Naive thymus-derived CD8-positive, alpha-beta T cell (primary cell): ENCODE data around the gene TIAM1. TPM values are rescaled to one million over a fixed set of nuclear protein-coding genes. Genes with fewer than 3 reads are reported as not detected.

ENCODE experiments used
- ATAC-seq, 2 donors: fragments of 150-1000 bp; cut with Tn5 transposase in 1 of 2; sonication (Bioruptor Pico), chemical (Tn5 transposase) in 1 of 2; 1 replicate in 1 of 2; 2 replicates in 1 of 2; pipeline ENCODE4 v1.10.0; 2021; ENCODE audit warnings: mild to moderate bottlenecking in 2 of 2, moderate library complexity in 2 of 2
- POLR2A ChIA-PET: fragments of 350-600 bp; sonication (Branson Sonifier 250); formaldehyde crosslinking; loops from one replicate; lab custom pipeline; 2021; ENCODE audit warnings: antibody characterized with exemption; lab: Charles Lee
- DNase-seq, 10 donors: peaks; one replicate each; pipeline versions ENCODE4 v3.0.0 to v3.0.0-alpha.2; 2020 to 2022
- H3K27ac Mint-ChIP-seq, 10 donors: one replicate each; pipeline ENCODE4 v1.8.0; 2020 to 2022; ENCODE audit warnings: mild to moderate bottlenecking in 10 of 10, mixed read lengths in 10 of 10, moderate library complexity in 4 of 10, inconsistent platforms in 1 of 10
- H3K27me3 Mint-ChIP-seq, 5 donors: one replicate each; pipeline ENCODE4 v1.8.0; 2021 to 2022; ENCODE audit warnings: mixed read lengths in 5 of 5
- H3K36me3 Mint-ChIP-seq, 3 donors: one replicate each; pipeline ENCODE4 v1.8.0; 2020 to 2022; ENCODE audit warnings: mixed read lengths in 3 of 3, mild to moderate bottlenecking in 2 of 3, inconsistent platforms in 1 of 3
- H3K4me1 Mint-ChIP-seq, 4 donors: one replicate each; pipeline ENCODE4 v1.8.0; 2021 to 2022; ENCODE audit warnings: mixed read lengths in 4 of 4
- H3K4me3 Mint-ChIP-seq, 10 donors: one replicate each; pipeline ENCODE4 v1.8.0; 2020 to 2022; ENCODE audit warnings: mild to moderate bottlenecking in 10 of 10, mixed read lengths in 10 of 10, moderate library complexity in 6 of 10, inconsistent platforms in 1 of 10
- H3K9me3 Mint-ChIP-seq, 9 donors: one replicate each; pipeline ENCODE4 v1.8.0; 2020 to 2022; ENCODE audit warnings: mixed read lengths in 9 of 9, mild to moderate bottlenecking in 3 of 9, inconsistent platforms in 1 of 9, moderate library complexity in 1 of 9
- polyA plus RNA-seq, 3 donors: library from polyadenylated mRNA; unstranded; fragments of 300-500 nt; fragmentation: Illumina TruSeq; gene quantifications; one replicate each; pipeline ENCODE4 v1.2.3, GENCODE V29; 2021
- total RNA-seq, 8 experiments: library from RNA in 2 of 8; stranded (reverse) in 2 of 8; gene quantifications; one replicate each; pipeline ENCODE4 v1.2.3 and lab custom pipeline; 2021 to 2026

TIAM1 gene
- total and polyA plus RNA-seq, 5 experiments from 2014 or later, result 2.7 to 9.8 (median 4.0) TPM

DNA sequence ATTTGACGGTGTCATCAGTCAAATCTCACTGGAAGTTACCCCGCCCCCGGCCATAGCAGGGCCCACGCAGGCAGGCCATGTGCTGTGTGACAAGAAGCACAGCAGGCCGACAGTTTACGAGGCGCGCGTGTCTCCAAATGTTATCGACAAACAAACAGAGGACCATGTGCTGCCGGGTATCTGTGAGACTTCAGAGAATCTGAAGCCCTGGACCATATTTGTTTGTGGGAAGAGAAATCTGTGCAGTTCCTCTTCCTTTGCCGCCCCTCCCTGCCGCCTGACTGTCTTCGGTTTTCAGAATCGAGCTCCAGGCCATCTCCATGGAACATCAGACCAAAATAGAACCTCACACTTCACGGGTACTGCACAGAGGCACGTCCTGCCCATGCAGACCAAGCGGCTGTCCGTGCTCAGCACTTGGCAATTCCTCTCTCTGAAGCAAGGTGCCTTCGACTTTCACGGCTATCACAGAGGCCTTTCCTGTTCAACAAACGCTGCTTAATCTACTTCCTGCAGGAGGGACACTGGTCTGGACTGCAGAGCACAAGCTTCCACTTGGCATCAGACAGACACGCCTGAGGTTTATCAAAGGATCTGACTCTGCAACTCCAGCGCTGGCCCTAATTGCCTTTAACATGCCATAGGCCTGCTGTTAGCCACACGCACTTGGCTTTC is 170.0 kb downstream of the TIAM1 start:
- DNase-seq (no peak), ATAC-seq (peak in 1 of 2 donors; percentile 17)
- H3K4me3 Mint-ChIP-seq, result peak overlapping the region in 9 of 10 donors; percentile 15 to 67 (median 43)
- peak overlapping the region in 6 of 10 donors; percentile 4 to 89 (median 73) for H3K27ac Mint-ChIP-seq
- H3K27me3 Mint-ChIP-seq, result no peaks in the 10 kb centered on the region
- no peaks in the 10 kb centered on the region for H3K9me3 Mint-ChIP-seq
- peaks cover 29 to 68% (median 49%) of the 10 kb centered on the region in 4 donors for H3K4me1 Mint-ChIP-seq
- H3K36me3 Mint-ChIP-seq, result peaks cover 0 to 4% (median 0%) of the 10 kb centered on the region in 3 donors
- POLR2A ChIA-PET, result interaction anchor here (0.6 to 6.6 kb wide), 3 partner anchors 13 to 91 kb away, joined by 4 to 52 read pairs (median 6); no protein-coding TSS in a partner anchor

- Mint-ChIP-seq H3K27me3 (no peaks in the 10 kb centered on the region), H3K4me1 (peaks cover 25 to 64% (median 43%) of the 10 kb centered on the region in 4 donors), H3K4me3 (peak overlapping the region in 1 of 10 donors; percentile 1), H3K27ac (peak overlapping the region in 8 of 10 donors; percentile 3 to 89 (median 38)), H3K9me3 (no peaks in the 10 kb centered on the region), H3K36me3 (peaks cover 0 to 4% (median 0%) of the 10 kb centered on the region in 3 donors)
- POLR2A ChIA-PET, result interaction anchor here (0.5 to 6.6 kb wide), 4 partner anchors 12 to 726 kb away, joined by 3 to 52 read pairs (median 3); no protein-coding TSS in a partner anchor
- DNase-seq (no peak), ATAC-seq (no peak)
Observed at GRCh38 chr21:31172328-31172727, 171.7 kb downstream of the TIAM1 start.

- peaks cover 5 to 7% (median 6%) of the 10 kb centered on the region in 3 donors for H3K36me3 Mint-ChIP-seq
- H3K27me3 Mint-ChIP-seq, result no peaks in the 10 kb centered on the region
- peak overlapping the region in 8 of 10 donors; percentile 18 to 85 (median 64) for H3K27ac Mint-ChIP-seq
- ATAC-seq, result peak in 1 of 2 donors; percentile 35
- peaks cover 36 to 76% (median 61%) of the 10 kb centered on the region in 4 donors for H3K4me1 Mint-ChIP-seq
- peak overlapping the region in 2 of 10 donors; percentile 42 for H3K4me3 Mint-ChIP-seq
- DNase-seq, result no peak
- peaks cover 0 to 1% (median 0%) of the 10 kb centered on the region in 9 donors for H3K9me3 Mint-ChIP-seq
- POLR2A ChIA-PET, result interaction anchor here (0.6 to 0.7 kb wide), 3 partner anchors 11 to 51 kb away, joined by 4 to 5 read pairs (median 4); no protein-coding TSS in a partner anchor
Observed at GRCh38 chr21:31164713-31165694, 179.1 kb downstream of the TIAM1 start.

DNA sequence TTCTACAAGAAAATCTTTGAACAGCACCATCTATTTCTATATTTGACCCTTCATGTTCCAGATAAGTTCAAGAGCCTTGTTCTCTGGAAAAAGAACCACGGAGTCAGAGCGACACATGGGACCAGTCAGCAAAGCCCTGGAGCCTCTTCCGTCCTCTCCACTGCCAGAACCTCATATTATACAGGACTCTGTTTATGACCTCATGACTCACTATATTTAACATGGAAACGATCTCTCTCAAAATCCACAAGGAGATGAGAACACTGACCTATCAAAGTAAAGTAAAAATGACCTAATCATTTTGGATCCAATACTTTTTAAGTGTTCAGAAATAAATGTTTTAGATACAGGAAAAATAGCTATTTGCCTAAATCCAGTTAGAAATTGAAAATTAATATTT is 181.2 kb downstream of the TIAM1 start:
- H3K36me3 Mint-ChIP-seq, result peaks cover 5 to 6% (median 6%) of the 10 kb centered on the region in 3 donors
- H3K4me3 Mint-ChIP-seq, result peak overlapping the region in 8 of 10 donors; percentile 3 to 63 (median 25)
- DNase-seq (no peak), ATAC-seq (no peak)
- POLR2A ChIA-PET, result interaction anchor here (0.5 to 14.1 kb wide), 7 partner anchors 8 to 421 kb away, joined by 3 to 127 read pairs (median 5); no protein-coding TSS in a partner anchor
- no peaks in the 10 kb centered on the region for H3K27me3 Mint-ChIP-seq
- H3K27ac Mint-ChIP-seq, result peak overlapping the region; percentile 19 to 99 (median 74)
- H3K4me1 Mint-ChIP-seq, result peaks cover 41 to 90% (median 79%) of the 10 kb centered on the region in 4 donors
- H3K9me3 Mint-ChIP-seq, result peaks cover 0 to 1% (median 0%) of the 10 kb centered on the region in 9 donors

GRCh38 chr21:31162079-31162699 is 181.9 kb downstream of the TIAM1 start:
- ATAC-seq (no peak), DNase-seq (no peak)
- Mint-ChIP-seq H3K36me3 (peaks cover 5 to 6% (median 6%) of the 10 kb centered on the region in 3 donors), H3K27ac (peak overlapping the region; percentile 4 to 99 (median 76)), H3K27me3 (no peaks in the 10 kb centered on the region), H3K9me3 (peaks cover 0 to 1% (median 0%) of the 10 kb centered on the region in 9 donors), H3K4me1 (peaks cover 39 to 89% (median 80%) of the 10 kb centered on the region in 4 donors), H3K4me3 (peak overlapping the region in 7 of 10 donors; percentile 7 to 69 (median 57))
- POLR2A ChIA-PET, result interaction anchor here (0.5 to 14.1 kb wide), 7 partner anchors 8 to 798 kb away, joined by 3 to 127 read pairs (median 7); no protein-coding TSS in a partner anchor

DNA sequence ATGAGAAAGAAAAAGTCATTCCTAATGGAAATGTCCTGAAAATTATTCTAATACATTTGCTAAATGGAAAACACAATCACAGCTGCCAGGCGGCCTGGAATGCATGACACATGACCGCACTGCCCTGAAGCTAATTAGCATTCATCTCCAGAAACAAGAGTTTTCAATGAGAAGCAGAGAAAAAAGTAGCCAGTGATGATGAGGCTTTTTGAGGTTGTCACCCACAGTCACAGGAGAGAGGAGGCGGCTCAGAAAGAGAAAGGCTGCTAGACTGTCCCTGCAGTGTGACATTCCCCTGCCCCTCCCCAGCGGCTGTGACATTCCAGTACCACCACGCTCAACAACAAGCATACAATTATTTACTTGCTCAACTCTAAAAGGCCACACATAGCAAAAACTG is 182.9 kb downstream of the TIAM1 start:
- peak overlapping the region; percentile 70 to 99 (median 91) for H3K27ac Mint-ChIP-seq
- no peaks in the 10 kb centered on the region for H3K27me3 Mint-ChIP-seq
- POLR2A ChIA-PET, result interaction anchor here (1.1 to 14.1 kb wide), 3 partner anchors 13 to 28 kb away, joined by 8 to 127 read pairs (median 52); no protein-coding TSS in a partner anchor
- ATAC-seq (peak in 1 of 2 donors; percentile 26), DNase-seq (no peak)
- H3K4me1 Mint-ChIP-seq, result peaks cover 34 to 84% (median 75%) of the 10 kb centered on the region in 4 donors
- H3K4me3 Mint-ChIP-seq, result peak overlapping the region in 9 of 10 donors; percentile 2 to 66 (median 34)
- H3K36me3 Mint-ChIP-seq, result peaks cover 5 to 14% (median 6%) of the 10 kb centered on the region in 3 donors
- peaks cover 0 to 5% (median 0%) of the 10 kb centered on the region in 9 donors for H3K9me3 Mint-ChIP-seq

DNA sequence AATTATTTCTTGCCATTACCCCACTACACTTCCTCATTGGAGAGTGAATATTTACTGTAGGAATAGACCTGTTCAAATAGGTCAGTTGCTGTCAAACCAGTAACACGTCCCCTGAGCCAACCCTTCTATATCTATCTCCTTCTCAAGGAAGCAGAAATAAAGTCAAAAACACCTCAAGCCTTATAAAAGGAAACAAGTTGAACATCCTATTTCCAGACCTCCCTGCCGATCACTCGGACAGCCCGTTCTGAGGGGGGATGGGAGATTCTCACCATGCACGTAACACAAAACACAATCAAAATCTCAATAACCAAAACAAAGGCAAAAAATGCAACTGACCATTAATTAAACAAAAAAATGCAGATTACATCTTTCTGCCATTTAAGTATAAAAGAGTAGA is 184.3 kb downstream of the TIAM1 start:
- Mint-ChIP-seq H3K9me3 (peaks cover 0 to 9% (median 4%) of the 10 kb centered on the region in 9 donors), H3K4me3 (peak overlapping the region; percentile 50 to 79 (median 71)), H3K4me1 (peaks cover 28 to 75% (median 63%) of the 10 kb centered on the region in 4 donors), H3K36me3 (peaks cover 6 to 23% (median 9%) of the 10 kb centered on the region in 3 donors), H3K27me3 (no peaks in the 10 kb centered on the region), H3K27ac (peak overlapping the region; percentile 85 to 99 (median 92))
- POLR2A ChIA-PET, result interaction anchor here (1.1 to 14.1 kb wide), 6 partner anchors 13 to 62 kb away, joined by 3 to 127 read pairs (median 12); no protein-coding TSS in a partner anchor
- DNase-seq (no peak), ATAC-seq (no peak)

DNA sequence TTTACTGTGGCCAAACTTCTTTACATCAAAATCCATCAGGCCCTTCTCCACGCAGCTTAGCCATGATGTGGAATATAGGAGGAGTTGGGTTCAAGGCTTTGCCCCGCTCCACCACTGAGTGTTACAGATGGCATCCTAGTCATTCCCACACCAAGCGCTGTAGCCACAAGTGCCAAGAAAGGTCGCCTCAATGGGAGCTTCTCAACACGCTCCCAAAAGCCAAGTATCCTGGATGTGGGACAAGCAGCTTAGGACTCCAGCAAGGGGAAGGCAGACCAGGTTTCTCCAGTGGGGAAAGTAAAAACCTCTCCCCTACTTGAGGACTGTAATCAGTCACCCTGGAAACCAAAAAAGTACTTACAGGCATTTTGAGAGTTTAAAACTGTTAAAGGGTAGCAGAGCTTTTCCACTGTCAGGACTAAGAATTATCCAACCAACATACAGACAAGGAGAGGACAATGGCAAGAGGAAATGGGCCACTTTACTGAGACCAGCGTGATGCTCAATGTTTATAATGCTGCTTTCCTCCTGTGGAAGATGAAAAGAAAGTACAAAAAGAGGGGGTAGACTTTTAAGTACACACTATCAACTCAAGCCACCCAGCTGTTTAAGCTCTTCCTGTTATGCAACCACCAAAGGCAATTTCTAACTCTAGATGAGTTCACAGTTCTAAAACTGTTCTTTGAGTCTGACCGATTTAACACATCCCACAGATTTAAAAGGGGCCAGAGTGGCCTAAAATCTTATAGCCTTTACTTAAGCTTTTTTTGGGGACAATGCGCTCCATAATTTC is 185.1 kb downstream of the TIAM1 start:
- Mint-ChIP-seq H3K27me3 (no peaks in the 10 kb centered on the region), H3K36me3 (peaks cover 8 to 27% (median 9%) of the 10 kb centered on the region in 3 donors), H3K4me3 (peak overlapping the region; percentile 49 to 79 (median 74)), H3K27ac (peak overlapping the region; percentile 85 to 99 (median 92)), H3K4me1 (peaks cover 29 to 74% (median 58%) of the 10 kb centered on the region in 4 donors), H3K9me3 (peaks cover 0 to 13% (median 5%) of the 10 kb centered on the region in 9 donors)
- POLR2A ChIA-PET, result interaction anchor here (0.6 to 14.1 kb wide), 8 partner anchors 10 to 428 kb away, joined by 3 to 127 read pairs (median 8); no protein-coding TSS in a partner anchor
- DNase-seq (peak in 4 of 10 donors; percentile 21 to 71 (median 60)), ATAC-seq (peak; percentile 93 to 95)

- H3K4me3 Mint-ChIP-seq, result peak overlapping the region in 3 of 10 donors; percentile 12 to 70 (median 17)
- peaks cover 0 to 14% (median 4%) of the 10 kb centered on the region in 9 donors for H3K9me3 Mint-ChIP-seq
- peaks cover 21 to 64% (median 47%) of the 10 kb centered on the region in 4 donors for H3K4me1 Mint-ChIP-seq
- H3K36me3 Mint-ChIP-seq, result peaks cover 4 to 27% (median 9%) of the 10 kb centered on the region in 3 donors
- peak overlapping the region; percentile 56 to 99 (median 90) for H3K27ac Mint-ChIP-seq
- ATAC-seq, result no peak
- no peaks in the 10 kb centered on the region for H3K27me3 Mint-ChIP-seq
- no peak for DNase-seq
- POLR2A ChIA-PET, result interaction anchor here (1.7 to 14.1 kb wide), 3 partner anchors 14 to 26 kb away, joined by 11 to 127 read pairs (median 18); no protein-coding TSS in a partner anchor
Observed at GRCh38 chr21:31157756-31158155, 186.3 kb downstream of the TIAM1 start.

DNA sequence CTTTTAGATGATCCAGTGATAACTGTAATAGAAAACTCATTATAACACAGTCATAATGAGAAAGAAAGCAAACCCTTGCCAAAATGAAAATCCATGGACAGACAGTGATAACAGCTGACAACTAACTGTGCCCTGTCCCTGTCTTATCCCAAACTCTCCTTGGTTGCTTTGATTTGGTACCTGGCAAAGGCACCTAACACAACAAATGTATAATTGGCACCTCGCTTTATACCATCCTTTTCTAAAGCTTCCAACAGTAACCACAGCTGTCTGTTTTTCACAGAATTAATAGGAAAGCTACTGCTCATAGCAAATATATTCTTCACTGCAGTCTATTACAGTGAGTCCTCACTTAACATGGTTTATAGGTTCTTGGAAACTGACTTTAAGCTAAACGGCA is 187.4 kb downstream of the TIAM1 start:
- Mint-ChIP-seq H3K4me1 (peaks cover 14 to 61% (median 39%) of the 10 kb centered on the region in 4 donors), H3K4me3 (no peak overlapping the region), H3K27me3 (no peaks in the 10 kb centered on the region), H3K36me3 (peaks cover 4 to 29% (median 15%) of the 10 kb centered on the region in 3 donors), H3K27ac (peak overlapping the region in 5 of 10 donors; percentile 2 to 90 (median 37)), H3K9me3 (peaks cover 0 to 14% (median 4%) of the 10 kb centered on the region in 9 donors)
- ATAC-seq (no peak), DNase-seq (no peak)
- POLR2A ChIA-PET, result interaction anchor here (1.2 to 14.1 kb wide), 5 partner anchors 10 to 27 kb away, joined by 3 to 127 read pairs (median 6); no protein-coding TSS in a partner anchor
